A172 (cell line): Measurements from ENCODE around the gene CRLF2. TPM values are rescaled to one million over a fixed set of nuclear protein-coding genes. Genes with fewer than 3 reads are reported as not detected.
"Not testable (repeated sequence)": the region's sequence is repeated elsewhere in the genome, so short reads cannot be mapped to it uniquely, and the experiment has no call there.

Experiments
- DNase-seq: peaks from one replicate; pipeline ENCODE4 v3.0.0-alpha.2; 2015; ENCODE audit warnings: low spot score
- total RNA-seq: library from RNA; depleted of rRNA; stranded (reverse); fragments of >200 nt; shearing (Covaris generic); gene quantifications from 2 replicates; pipeline ENCODE4 v1.2.3, GENCODE V29; 2014

Gene CRLF2
- total RNA-seq, 1 experiment from 2014 or later: not detected

GRCh38 chrX:1169189-1169588 is 43.3 kb downstream of the CRLF2 start:
- no peak for DNase-seq

- DNase-seq: no peak
These were observed 44.4 kb downstream of the CRLF2 start for GRCh38 chrX:1167918-1168481.

GRCh38 chrX:1167466-1167865 is 45.0 kb downstream of the CRLF2 start:
- DNase-seq: peak; percentile 35

GRCh38 chrX:1165535-1166196 is 46.8 kb downstream of the CRLF2 start:
- DNase-seq: no peak

- DNase-seq: no peak
These were observed 47.8 kb downstream of the CRLF2 start for GRCh38 chrX:1164322-1165288.

- no peak for DNase-seq
These were observed 49.2 kb downstream of the CRLF2 start for GRCh38 chrX:1163231-1163630.

GRCh38 chrX:1162119-1162916 is 50.1 kb downstream of the CRLF2 start:
- DNase-seq: no peak

GRCh38 chrX:1159548-1159947 is 52.9 kb downstream of the CRLF2 start:
- no peak for DNase-seq

GRCh38 chrX:1156681-1157455 is 55.6 kb downstream of the CRLF2 start:
- not testable (repeated sequence) for DNase-seq

- DNase-seq: peak; percentile 69
These were observed 58.5 kb downstream of the CRLF2 start for GRCh38 chrX:1153940-1154339.

- DNase-seq: no peak
These were observed 60.4 kb downstream of the CRLF2 start for GRCh38 chrX:1152090-1152489.

GRCh38 chrX:1151378-1152077 is 60.9 kb downstream of the CRLF2 start:
- DNase-seq: no peak

GRCh38 chrX:1150569-1151347 is 61.7 kb downstream of the CRLF2 start:
- no peak for DNase-seq

- no peak for DNase-seq
These were observed 64.6 kb downstream of the CRLF2 start for GRCh38 chrX:1147611-1148515.

GRCh38 chrX:1144293-1144692 is 68.2 kb downstream of the CRLF2 start:
- DNase-seq: no peak
